NCI-H2171 (cell line): ENCODE data around the gene SALL3.

Experiments
- DNase-seq: peaks from one replicate; lab custom pipeline; 2025; lab: John Stamatoyannopoulos, UW

SALL3 gene

GRCh38 chr18:78980777-78981380 is 1.3 kb downstream of the SALL3 start:
- no peak for DNase-seq

- no peak for DNase-seq
Observed at GRCh38 chr18:78981394-78981831, 1.8 kb downstream of the SALL3 start.

GRCh38 chr18:78981989-78982620 is 2.5 kb downstream of the SALL3 start:
- no peak for DNase-seq

- no peak for DNase-seq
Observed at GRCh38 chr18:78983512-78983911, 3.9 kb downstream of the SALL3 start.

- DNase-seq, result no peak
Observed at GRCh38 chr18:78984941-78985784, 5.5 kb downstream of the SALL3 start.

GRCh38 chr18:78986018-78986481 is 6.4 kb downstream of the SALL3 start:
- no peak for DNase-seq

- no peak for DNase-seq
Observed at GRCh38 chr18:78991446-78991845, 11.8 kb downstream of the SALL3 start.

GRCh38 chr18:78992041-78993011 is 12.7 kb downstream of the SALL3 start:
- no peak for DNase-seq

GRCh38 chr18:78993014-78993926 is 13.7 kb downstream of the SALL3 start:
- DNase-seq, result no peak

GRCh38 chr18:78994000-78994399 is 14.4 kb downstream of the SALL3 start:
- no peak for DNase-seq

- DNase-seq, result no peak
Observed at GRCh38 chr18:78994531-78994930, 14.9 kb downstream of the SALL3 start.

GRCh38 chr18:78994977-78995582 is 15.5 kb downstream of the SALL3 start:
- no peak for DNase-seq

- DNase-seq, result no peak
Observed at GRCh38 chr18:78995740-78996395, 16.2 kb downstream of the SALL3 start.

GRCh38 chr18:78996741-78997490 is 17.3 kb downstream of the SALL3 start:
- DNase-seq, result no peak

GRCh38 chr18:78998371-78999071 is 18.9 kb downstream of the SALL3 start:
- no peak for DNase-seq

GRCh38 chr18:78999939-79000338 is 20.3 kb downstream of the SALL3 start:
- DNase-seq, result no peak

- DNase-seq, result no peak
Observed at GRCh38 chr18:79000997-79001396, 21.4 kb downstream of the SALL3 start.

- no peak for DNase-seq
Observed at GRCh38 chr18:79005653-79006052, 26.0 kb downstream of the SALL3 start.
